SK-N-MC (cell line): Measurements from ENCODE around the gene EHMT2.

Experiments used
- EZH2 ChIP-seq: fragments of 200-600 bp; sonication (generic); IDR thresholded peaks from one replicate; pipeline ENCODE4 v1.6.1; 2017; ENCODE audit warnings: antibody characterized with exemption
- POLR2AphosphoS5 ChIP-seq: IDR thresholded peaks from 2 replicates; pipeline ENCODE4 v1.6.1; 2012; ENCODE audit warnings: mild to moderate bottlenecking, low read depth, low read length, borderline replicate concordance

DNA sequence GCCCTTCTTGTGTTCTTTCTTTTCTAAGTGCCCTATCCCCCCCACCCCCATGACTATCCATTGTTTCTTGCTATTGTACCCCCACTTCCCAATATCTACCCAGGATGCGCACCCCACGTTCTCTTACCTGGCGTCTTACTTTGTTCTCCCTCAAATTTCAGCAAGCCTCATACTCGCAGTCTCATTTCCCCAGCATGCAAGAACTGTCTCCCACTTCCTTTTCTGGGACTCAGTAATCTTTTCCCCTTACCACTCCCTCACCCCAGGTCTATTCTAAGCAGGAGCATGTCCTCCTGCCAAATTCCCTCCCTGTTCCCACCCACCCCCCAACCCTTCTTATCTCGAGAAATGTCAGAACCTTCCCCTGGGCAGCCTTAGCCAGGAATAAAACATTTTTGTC lies 1.7 kb upstream of the EHMT2 start:
- TF ChIP-seq EZH2 (no peak), POLR2AphosphoS5 (no peak)
